ENCODE measurements around the gene SH2D3A. TPM values are rescaled to one million over a fixed set of nuclear protein-coding genes. Genes with fewer than 3 reads are reported as not detected.

The SH2D3A gene
- total RNA-seq, 1 experiment from 2014 or later: 17.9 TPM

DNA sequence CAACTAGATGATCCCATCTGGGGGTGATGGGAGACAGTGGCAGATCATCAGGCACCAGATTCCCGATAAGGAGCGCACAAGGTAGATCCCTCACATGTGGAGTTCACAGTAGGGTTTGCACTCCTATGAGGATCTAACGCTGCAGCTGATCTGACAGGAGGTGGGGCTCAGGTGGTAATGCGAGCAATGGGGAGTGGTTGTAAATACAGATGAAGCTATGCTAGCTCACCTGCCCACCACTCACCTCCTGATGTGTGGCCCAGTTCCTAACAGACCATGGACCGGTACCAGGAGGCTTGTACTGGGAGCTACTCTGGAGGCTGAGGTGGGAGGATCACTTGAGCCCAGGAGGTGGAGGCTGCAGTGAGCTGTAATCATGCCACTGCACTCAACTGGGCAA is 40.1 kb upstream of the SH2D3A start:
- DNase-seq: no peak
- H3K27ac ChIP-seq (ENCODE audit: insufficient read length, low read depth, low read length): no peak overlapping the region
- Mint-ChIP-seq H3K36me3 (ENCODE audit: insufficient read depth in 1 of 3, low read depth in 3 of 3) (peaks cover 0 to 6% (median 4%) of the 10 kb centered on the region in 3 experiments; a peak in 3 of 7 replicates), H3K4me1 (peaks cover 3 to 4% of the 10 kb centered on the region in 2 experiments; a peak in 3 of 4 replicates), H3K4me3 (no peak overlapping the region), H3K27me3 (ENCODE audit: low read depth) (peaks cover 19% of the 10 kb centered on the region), H3K9me3 (peaks cover 18 to 68% of the 10 kb centered on the region in 2 experiments), H3K27ac (no peak overlapping the region)
- H2AK5ac ChIP-seq (ENCODE audit: insufficient read length, low read length): no peak overlapping the region
- no peak overlapping the region for H4K91ac ChIP-seq (ENCODE audit: insufficient read length, low read depth, low read length)
- no peaks in the 10 kb centered on the region for H3K27me3 ChIP-seq (ENCODE audit: insufficient read depth, low read length)
- no peak overlapping the region for H3K56ac ChIP-seq (ENCODE audit: insufficient read length, low read depth, low read length)
- no peaks in the 10 kb centered on the region for H3K9me3 ChIP-seq (ENCODE audit: control insufficient read depth, low read depth, low read length)
- H3K4me1 ChIP-seq (ENCODE audit: insufficient read depth, low read length): peaks cover 2% of the 10 kb centered on the region; the same call in 1 of the 2 replicates
- no peak overlapping the region for H2AFZ ChIP-seq (ENCODE audit: low read length)
- no peak overlapping the region for H3K4ac ChIP-seq (ENCODE audit: low read depth, low read length)
- H2BK20ac ChIP-seq (ENCODE audit: low read depth, low read length, poor library complexity, severe bottlenecking): no peak overlapping the region
- no peak overlapping the region for H3K4me2 ChIP-seq (ENCODE audit: insufficient read depth, insufficient read length, low read length)
- H2BK120ac ChIP-seq (ENCODE audit: low read depth, low read length, poor library complexity, severe bottlenecking): no peak overlapping the region
- no peaks in the 10 kb centered on the region for H4K20me1 ChIP-seq (ENCODE audit: control insufficient read depth, insufficient read depth, insufficient read length)
- no peak overlapping the region for H4K8ac ChIP-seq (replicated peaks; ENCODE audit: insufficient read length, low read depth, low read length)
- WGBS (ENCODE audit: extremely low coverage, insufficient read length, low lambda C conversion rate): no CpG with 5 or more reads among the region's 5 CpGs
- no peaks in the 10 kb centered on the region for H3K23me2 ChIP-seq (ENCODE audit: insufficient read length, low read depth, low read length, poor library complexity, severe bottlenecking)
- H3K79me1 ChIP-seq (ENCODE audit: insufficient read depth, low read depth, low read length, poor library complexity, severe bottlenecking): no peaks in the 10 kb centered on the region
- no peak overlapping the region for H3K18ac ChIP-seq (ENCODE audit: insufficient read length, low read depth, low read length)
- H2BK12ac ChIP-seq (ENCODE audit: insufficient read length, low read depth, low read length): no peak overlapping the region
- no peaks in the 10 kb centered on the region for H3K79me2 ChIP-seq (ENCODE audit: insufficient read depth, low read length)
- no peak overlapping the region for H4K5ac ChIP-seq (ENCODE audit: insufficient read length, low read depth, low read length)
- H3K23ac ChIP-seq (ENCODE audit: insufficient read length, low read depth, low read length): no peak overlapping the region
- TF ChIP-seq, protein P1, sequence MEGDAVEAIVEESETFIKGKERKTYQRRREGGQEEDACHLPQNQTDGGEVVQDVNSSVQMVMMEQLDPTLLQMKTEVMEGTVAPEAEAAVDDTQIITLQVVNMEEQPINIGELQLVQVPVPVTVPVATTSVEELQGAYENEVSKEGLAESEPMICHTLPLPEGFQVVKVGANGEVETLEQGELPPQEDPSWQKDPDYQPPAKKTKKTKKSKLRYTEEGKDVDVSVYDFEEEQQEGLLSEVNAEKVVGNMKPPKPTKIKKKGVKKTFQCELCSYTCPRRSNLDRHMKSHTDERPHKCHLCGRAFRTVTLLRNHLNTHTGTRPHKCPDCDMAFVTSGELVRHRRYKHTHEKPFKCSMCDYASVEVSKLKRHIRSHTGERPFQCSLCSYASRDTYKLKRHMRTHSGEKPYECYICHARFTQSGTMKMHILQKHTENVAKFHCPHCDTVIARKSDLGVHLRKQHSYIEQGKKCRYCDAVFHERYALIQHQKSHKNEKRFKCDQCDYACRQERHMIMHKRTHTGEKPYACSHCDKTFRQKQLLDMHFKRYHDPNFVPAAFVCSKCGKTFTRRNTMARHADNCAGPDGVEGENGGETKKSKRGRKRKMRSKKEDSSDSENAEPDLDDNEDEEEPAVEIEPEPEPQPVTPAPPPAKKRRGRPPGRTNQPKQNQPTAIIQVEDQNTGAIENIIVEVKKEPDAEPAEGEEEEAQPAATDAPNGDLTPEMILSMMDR (conservative IDR thresholded peaks at IDR 0.05): no peak
- H3K14ac ChIP-seq (ENCODE audit: insufficient read depth, low read length): no peak overlapping the region
- H2BK5ac ChIP-seq (ENCODE audit: insufficient read length, low read length): no peak overlapping the region
- no peak overlapping the region for H3K9ac ChIP-seq (ENCODE audit: extremely low read depth, insufficient read length, low read length)
- no peak overlapping the region for H3T11ph ChIP-seq (ENCODE audit: low read length)
- no peak overlapping the region for H2BK15ac ChIP-seq (ENCODE audit: low read depth, low read length)
